ENCODE measurements around the gene IRX4. TPM values are rescaled to one million over a fixed set of nuclear protein-coding genes. Genes with fewer than 3 reads are reported as not detected.

Gene IRX4
- total and polyA plus RNA-seq, 2 of the 4 experiments (the other 2 are of a cell fraction) = not detected

DNA sequence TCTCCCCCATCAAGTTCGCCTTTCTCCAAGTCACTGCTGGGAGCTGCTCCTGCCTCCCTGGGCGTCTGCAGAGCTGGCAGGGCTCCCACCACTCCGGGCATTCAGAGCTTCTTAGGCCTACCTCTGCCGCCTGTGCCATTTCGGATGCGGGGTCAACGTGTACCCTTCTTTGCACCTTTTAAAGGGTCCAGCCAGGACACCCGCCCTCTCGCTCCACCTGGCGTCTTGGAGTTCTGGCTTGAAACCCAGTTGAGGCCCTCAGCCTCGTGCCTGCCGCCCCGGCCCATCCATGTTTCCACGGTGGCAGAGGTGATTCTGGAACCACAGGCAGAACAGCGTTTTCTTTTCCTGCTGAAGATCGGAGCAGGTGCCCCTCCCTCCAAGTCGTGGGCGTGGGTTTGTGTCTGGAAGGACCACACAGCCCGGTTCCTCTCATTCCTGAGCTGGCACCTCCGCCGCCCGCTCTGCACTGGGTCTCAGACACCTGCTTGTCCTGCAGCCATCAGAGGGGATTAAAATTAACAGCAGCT is 48.6 kb downstream of the IRX4 start:
- Histone ChIP-seq H3K4ac (ENCODE audit: low read depth, low read length) (no peak overlapping the region), H2BK20ac (ENCODE audit: low read depth, low read length) (no peak overlapping the region), H3K79me1 (ENCODE audit: low read depth in 1 of 2, low read length in 2 of 2) (no peaks in the 10 kb centered on the region), H4K8ac (ENCODE audit: low read depth in 2 of 2, low read length in 2 of 2) (no peak overlapping the region), H3K9me3 (ENCODE audit: control insufficient read depth, insufficient read depth, low read length) (no peaks in the 10 kb centered on the region), H3K4me2 (ENCODE audit: low read depth, low read length) (no peak overlapping the region), H3K14ac (replicated peaks; ENCODE audit: low read depth, low read length) (no peak overlapping the region), H4K91ac (ENCODE audit: insufficient read depth, low read depth, low read length) (no peak overlapping the region), H3K9me1 (ENCODE audit: insufficient read depth, low read length) (no peaks in the 10 kb centered on the region), H2BK15ac (ENCODE audit: low read depth, low read length) (no peak overlapping the region), H3K36me3 (ENCODE audit: control insufficient read depth, insufficient read depth, low read length) (no peaks in the 10 kb centered on the region), H2AK9ac (replicated peaks; ENCODE audit: low read depth, low read length, poor library complexity) (peak overlapping the region; percentile 42), H3K27me3 (ENCODE audit: control insufficient read depth, insufficient read depth, low read length) (peaks cover 41% of the 10 kb centered on the region), H3K4me3 (ENCODE audit: insufficient read depth, low read depth, low read length) (no peak overlapping the region), H3K56ac (ENCODE audit: extremely low read depth, insufficient read depth, low read length) (no peak overlapping the region), H3K23ac (ENCODE audit: low read depth, low read length) (no peak overlapping the region), H2BK120ac (ENCODE audit: low read depth, low read length) (no peak overlapping the region), H3K27ac (ENCODE audit: insufficient read depth, low read length) (no peak overlapping the region), H2AK5ac (ENCODE audit: low read depth, low read length) (no peak overlapping the region), H2AFZ (replicated peaks; ENCODE audit: low read length, poor library complexity) (no peak overlapping the region), H4K5ac (ENCODE audit: low read depth, low read length) (no peak overlapping the region), H3K9ac (ENCODE audit: low read depth, low read length) (no peak overlapping the region), H4K20me1 (ENCODE audit: insufficient read depth, low read length) (no peaks in the 10 kb centered on the region), H3K4me1 (ENCODE audit: control insufficient read depth, insufficient read depth, low read length) (no peaks in the 10 kb centered on the region; the same call in 1 of the 2 replicates), H3K18ac (ENCODE audit: low read depth, low read length) (no peak overlapping the region), H2BK5ac (ENCODE audit: low read depth, low read length, poor library complexity, severe bottlenecking) (no peak overlapping the region)
- dilution Hi-C loops (cut with HindIII; ENCODE audit: low sequenced_read_pairs, unreplicated experiment) (no loop called here), intact Hi-C loops (cut with micrococcal nuclease) (no loop called here), in situ Hi-C loops (cut with MboI; ENCODE audit: low sequenced_read_pairs) (no loop called here)
- no peak for DNase-seq
- no peak for ATAC-seq (ENCODE audit: low read depth)
- ChIA-PET POLR2A (ENCODE audit: unreplicated experiment) (no interaction called here), CTCF (no interaction called here)
- TF ChIP-seq MAFK (IDR thresholded peaks at IDR 0.05; ENCODE audit: low read depth, low read length) (no peak), POLR2A (IDR thresholded peaks at IDR 0.05; ENCODE audit: low read depth, low read length) (no peak), MXI1 (IDR thresholded peaks at IDR 0.05; ENCODE audit: borderline replicate concordance, low read depth, low read length) (no peak), RCOR1 (IDR thresholded peaks at IDR 0.05; ENCODE audit: insufficient replicate concordance, low read length) (no peak), CTCF (conservative IDR thresholded peaks at IDR 0.05; ENCODE audit: low read depth, low read length) (no peak), CEBPB (IDR thresholded peaks at IDR 0.05; ENCODE audit: low read depth, low read length) (no peak), SMC3 (IDR thresholded peaks at IDR 0.05; ENCODE audit: low read depth, low read length) (no peak), CHD1 (IDR thresholded peaks at IDR 0.05; ENCODE audit: low read depth, low read length) (no peak), RFX5 (IDR thresholded peaks at IDR 0.05; ENCODE audit: low read depth, low read length) (no peak), ELK1 (IDR thresholded peaks at IDR 0.05; ENCODE audit: borderline replicate concordance, low read depth, low read length) (no peak), NFE2L2 (IDR thresholded peaks at IDR 0.05; ENCODE audit: low read depth, low read length) (no peak)
- no TSS peak for BruUV-seq (replicated peaks)
- 77% methylated on average over 14 of the region's 22 CpGs; no CpG with 5 or more reads in 1 of the 2 experiments for WGBS, 2 experiments (ENCODE audit: extremely low coverage in 2 of 2, insufficient read length in 1 of 2)
